ENCODE data around the gene TNFAIP8. TPM values are rescaled to one million over a fixed set of nuclear protein-coding genes. Genes with fewer than 3 reads are reported as not detected.

The TNFAIP8 gene
- total and polyA plus RNA-seq, 9 of the 15 experiments (the other 6 are each of a cell fraction or from before 2014, with no cell fraction given), result 29.9 to 52.2 (median 44.8) TPM

- TF ChIP-seq TCF7 (IDR thresholded peaks at IDR 0.05; ENCODE audit: borderline replicate concordance) (no peak), MYC (IDR thresholded peaks at IDR 0.05; ENCODE audit: low read depth, low read length) (peak; percentile 18; the same call in 1 of the 2 replicates), MYC (CRISPR knock-in tag; IDR thresholded peaks at IDR 0.05; ENCODE audit: borderline replicate concordance, low read depth) (no peak; the same call in 1 of the 2 replicates), TRIM24 (IDR thresholded peaks at IDR 0.05) (peak; percentile 34 to 62; a peak in 2 of 4 replicates), ZNF12 (CRISPR knock-in tag; IDR thresholded peaks at IDR 0.05) (no peak), EHMT2 (IDR thresholded peaks at IDR 0.05) (no peak), MEF2A (IDR thresholded peaks at IDR 0.05; ENCODE audit: control insufficient read depth, low read depth, low read length) (no peak), CEBPG (CRISPR knock-in tag; IDR thresholded peaks at IDR 0.05) (peak; percentile 96), CEBPG (tag; conservative IDR thresholded peaks at IDR 0.05 in 1 of 2, IDR thresholded peaks at IDR 0.05 in 1 of 2) (peak; percentile 99 to 100), CCNT2 (IDR thresholded peaks at IDR 0.05; ENCODE audit: borderline replicate concordance, extremely low read depth, insufficient read length, low read depth, low read length) (no peak), PHB (CRISPR knock-in tag; IDR thresholded peaks at IDR 0.05) (no peak), ZNF551 (CRISPR knock-in tag; IDR thresholded peaks at IDR 0.05) (no peak), TOE1 (IDR thresholded peaks at IDR 0.05; ENCODE audit: borderline replicate concordance) (no peak), TOE1 (CRISPR knock-in tag; IDR thresholded peaks at IDR 0.05; ENCODE audit: borderline replicate concordance, low read depth) (no peak), ZNF311 (CRISPR knock-in tag; IDR thresholded peaks at IDR 0.05) (no peak; the same call in 1 of the 2 replicates)
- TF ChIP-seq, protein P1, sequence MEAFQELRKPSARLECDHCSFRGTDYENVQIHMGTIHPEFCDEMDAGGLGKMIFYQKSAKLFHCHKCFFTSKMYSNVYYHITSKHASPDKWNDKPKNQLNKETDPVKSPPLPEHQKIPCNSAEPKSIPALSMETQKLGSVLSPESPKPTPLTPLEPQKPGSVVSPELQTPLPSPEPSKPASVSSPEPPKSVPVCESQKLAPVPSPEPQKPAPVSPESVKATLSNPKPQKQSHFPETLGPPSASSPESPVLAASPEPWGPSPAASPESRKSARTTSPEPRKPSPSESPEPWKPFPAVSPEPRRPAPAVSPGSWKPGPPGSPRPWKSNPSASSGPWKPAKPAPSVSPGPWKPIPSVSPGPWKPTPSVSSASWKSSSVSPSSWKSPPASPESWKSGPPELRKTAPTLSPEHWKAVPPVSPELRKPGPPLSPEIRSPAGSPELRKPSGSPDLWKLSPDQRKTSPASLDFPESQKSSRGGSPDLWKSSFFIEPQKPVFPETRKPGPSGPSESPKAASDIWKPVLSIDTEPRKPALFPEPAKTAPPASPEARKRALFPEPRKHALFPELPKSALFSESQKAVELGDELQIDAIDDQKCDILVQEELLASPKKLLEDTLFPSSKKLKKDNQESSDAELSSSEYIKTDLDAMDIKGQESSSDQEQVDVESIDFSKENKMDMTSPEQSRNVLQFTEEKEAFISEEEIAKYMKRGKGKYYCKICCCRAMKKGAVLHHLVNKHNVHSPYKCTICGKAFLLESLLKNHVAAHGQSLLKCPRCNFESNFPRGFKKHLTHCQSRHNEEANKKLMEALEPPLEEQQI (IDR thresholded peaks at IDR 0.05), result no peak; the same call in 1 of the 2 replicates
- TF ChIP-seq, protein P2, sequence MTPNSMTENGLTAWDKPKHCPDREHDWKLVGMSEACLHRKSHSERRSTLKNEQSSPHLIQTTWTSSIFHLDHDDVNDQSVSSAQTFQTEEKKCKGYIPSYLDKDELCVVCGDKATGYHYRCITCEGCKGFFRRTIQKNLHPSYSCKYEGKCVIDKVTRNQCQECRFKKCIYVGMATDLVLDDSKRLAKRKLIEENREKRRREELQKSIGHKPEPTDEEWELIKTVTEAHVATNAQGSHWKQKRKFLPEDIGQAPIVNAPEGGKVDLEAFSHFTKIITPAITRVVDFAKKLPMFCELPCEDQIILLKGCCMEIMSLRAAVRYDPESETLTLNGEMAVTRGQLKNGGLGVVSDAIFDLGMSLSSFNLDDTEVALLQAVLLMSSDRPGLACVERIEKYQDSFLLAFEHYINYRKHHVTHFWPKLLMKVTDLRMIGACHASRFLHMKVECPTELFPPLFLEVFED (CRISPR knock-in tag; conservative IDR thresholded peaks at IDR 0.05), result 0 out of 2 replicates have a peak, but pooled peaks have one; percentile 31
- TF ChIP-seq, protein P3, sequence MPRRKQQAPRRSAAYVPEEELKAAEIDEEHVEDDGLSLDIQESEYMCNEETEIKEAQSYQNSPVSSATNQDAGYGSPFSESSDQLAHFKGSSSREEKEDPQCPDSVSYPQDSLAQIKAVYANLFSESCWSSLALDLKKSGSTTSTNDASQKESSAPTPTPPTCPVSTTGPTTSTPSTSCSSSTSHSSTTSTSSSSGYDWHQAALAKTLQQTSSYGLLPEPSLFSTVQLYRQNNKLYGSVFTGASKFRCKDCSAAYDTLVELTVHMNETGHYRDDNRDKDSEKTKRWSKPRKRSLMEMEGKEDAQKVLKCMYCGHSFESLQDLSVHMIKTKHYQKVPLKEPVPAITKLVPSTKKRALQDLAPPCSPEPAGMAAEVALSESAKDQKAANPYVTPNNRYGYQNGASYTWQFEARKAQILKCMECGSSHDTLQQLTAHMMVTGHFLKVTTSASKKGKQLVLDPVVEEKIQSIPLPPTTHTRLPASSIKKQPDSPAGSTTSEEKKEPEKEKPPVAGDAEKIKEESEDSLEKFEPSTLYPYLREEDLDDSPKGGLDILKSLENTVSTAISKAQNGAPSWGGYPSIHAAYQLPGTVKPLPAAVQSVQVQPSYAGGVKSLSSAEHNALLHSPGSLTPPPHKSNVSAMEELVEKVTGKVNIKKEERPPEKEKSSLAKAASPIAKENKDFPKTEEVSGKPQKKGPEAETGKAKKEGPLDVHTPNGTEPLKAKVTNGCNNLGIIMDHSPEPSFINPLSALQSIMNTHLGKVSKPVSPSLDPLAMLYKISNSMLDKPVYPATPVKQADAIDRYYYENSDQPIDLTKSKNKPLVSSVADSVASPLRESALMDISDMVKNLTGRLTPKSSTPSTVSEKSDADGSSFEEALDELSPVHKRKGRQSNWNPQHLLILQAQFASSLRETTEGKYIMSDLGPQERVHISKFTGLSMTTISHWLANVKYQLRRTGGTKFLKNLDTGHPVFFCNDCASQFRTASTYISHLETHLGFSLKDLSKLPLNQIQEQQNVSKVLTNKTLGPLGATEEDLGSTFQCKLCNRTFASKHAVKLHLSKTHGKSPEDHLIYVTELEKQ (CRISPR knock-in tag; IDR thresholded peaks at IDR 0.05), result no peak
- TF ChIP-seq, protein P4, sequence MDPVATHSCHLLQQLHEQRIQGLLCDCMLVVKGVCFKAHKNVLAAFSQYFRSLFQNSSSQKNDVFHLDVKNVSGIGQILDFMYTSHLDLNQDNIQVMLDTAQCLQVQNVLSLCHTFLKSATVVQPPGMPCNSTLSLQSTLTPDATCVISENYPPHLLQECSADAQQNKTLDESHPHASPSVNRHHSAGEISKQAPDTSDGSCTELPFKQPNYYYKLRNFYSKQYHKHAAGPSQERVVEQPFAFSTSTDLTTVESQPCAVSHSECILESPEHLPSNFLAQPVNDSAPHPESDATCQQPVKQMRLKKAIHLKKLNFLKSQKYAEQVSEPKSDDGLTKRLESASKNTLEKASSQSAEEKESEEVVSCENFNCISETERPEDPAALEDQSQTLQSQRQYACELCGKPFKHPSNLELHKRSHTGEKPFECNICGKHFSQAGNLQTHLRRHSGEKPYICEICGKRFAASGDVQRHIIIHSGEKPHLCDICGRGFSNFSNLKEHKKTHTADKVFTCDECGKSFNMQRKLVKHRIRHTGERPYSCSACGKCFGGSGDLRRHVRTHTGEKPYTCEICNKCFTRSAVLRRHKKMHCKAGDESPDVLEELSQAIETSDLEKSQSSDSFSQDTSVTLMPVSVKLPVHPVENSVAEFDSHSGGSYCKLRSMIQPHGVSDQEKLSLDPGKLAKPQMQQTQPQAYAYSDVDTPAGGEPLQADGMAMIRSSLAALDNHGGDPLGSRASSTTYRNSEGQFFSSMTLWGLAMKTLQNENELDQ (CRISPR knock-in tag; IDR thresholded peaks at IDR 0.05; ENCODE audit: borderline replicate concordance), result no peak
These were observed 32.8 kb upstream of the TNFAIP8 start (continued) for GRCh38 chr5:119322948-119323537.
